ENCODE data around the gene SPTBN2.

DNA sequence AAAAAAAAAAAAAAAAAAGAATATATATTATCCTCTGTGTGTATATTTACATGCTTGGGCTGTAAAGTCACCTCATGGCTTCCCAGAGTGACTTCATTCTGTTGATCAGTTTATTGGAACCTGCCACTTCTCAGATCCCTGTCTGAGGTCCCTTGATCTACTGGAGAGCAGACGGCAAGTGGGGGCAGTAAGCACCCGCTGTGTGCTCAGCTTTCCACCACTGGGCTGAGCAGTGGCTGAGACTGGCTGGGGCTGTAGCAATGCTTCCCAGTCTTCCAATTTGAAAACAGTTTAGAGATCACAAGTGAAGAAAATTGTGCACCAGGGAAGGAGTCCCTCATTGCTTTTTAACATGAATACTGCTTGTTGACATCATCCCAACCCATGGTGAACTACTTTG is 44.4 kb downstream of the SPTBN2 start:
- TF ChIP-seq EZH2phosphoT487 (IDR thresholded peaks at IDR 0.05; ENCODE audit: insufficient read depth, low read depth) = no peak
- no peak for TF ChIP-seq EZH2 (IDR thresholded peaks at IDR 0.05; ENCODE audit: insufficient read depth, poor library complexity, severe bottlenecking)
